ENCODE measurements around the gene MAP4K5. TPM values are rescaled to one million over a fixed set of nuclear protein-coding genes. Genes with fewer than 3 reads are reported as not detected.

Gene MAP4K5
- total and polyA plus RNA-seq, 2 of the 13 experiments (the other 11 are each of a cell fraction or from before 2014, with no cell fraction given), result 12.7 to 23.9 TPM

- CTCF ChIA-PET (ENCODE audit: low intra/inter-chr PET ratio, low total read pairs), result no interaction called here
- no peak for DNase-seq (ENCODE audit: low spot score)
- no TSS peak for BruUV-seq (replicated peaks)
Measured at GRCh38 chr14:50560931-50561285, 28.5 kb upstream of the MAP4K5 start.

More at GRCh38 chr14:50560931-50561285, 28.5 kb upstream of the MAP4K5 start:
- H3K27me3 ChIP-seq (ENCODE audit: control insufficient read depth in 1 of 2, insufficient read depth in 2 of 2, low read length in 2 of 2), result peaks cover 1 to 27% of the 10 kb centered on the region in 2 experiments
- peaks cover 9% of the 10 kb centered on the region for H3K4me1 ChIP-seq (ENCODE audit: insufficient read depth, low read length)
- peak overlapping the region; percentile 87 for H3K4me2 ChIP-seq (ENCODE audit: low read depth, low read length)
- in situ Hi-C loops (cut with HindIII; ENCODE audit: extremely low pct_ligation_motif_present, low pct_unique_long_range_greater_than_20kb) (no loop called here), intact Hi-C loops (cut with micrococcal nuclease; ENCODE audit: unreplicated experiment) (no loop called here)
- H3K36me3 ChIP-seq (replicated peaks in 1 of 2; ENCODE audit: control insufficient read depth in 1 of 2, insufficient read depth in 2 of 2, low read length in 2 of 2), result no peaks in the 10 kb centered on the region
- whole genome bisulfite sequencing (ENCODE audit: low lambda C conversion rate), result 78% methylated on average over 21 of the region's 21 CpGs
- peak overlapping the region; percentile 57 to 74 (median 68); a peak in 3 of 6 replicates for H3K4me3 ChIP-seq (replicated peaks in 1 of 3; ENCODE audit: insufficient read depth in 1 of 3, low read depth in 2 of 3, low read length in 3 of 3)
- no peak overlapping the region for H3K9ac ChIP-seq (ENCODE audit: insufficient read depth, low read depth, low read length)
- no peaks in the 10 kb centered on the region for H4K20me1 ChIP-seq (ENCODE audit: insufficient read depth, low read length)
- POLR2A ChIA-PET, result no interaction called here
- FAIRE-seq (no peak), ATAC-seq (no peak)
- no peak overlapping the region for H2AFZ ChIP-seq (ENCODE audit: low read length)
- TF ChIP-seq ZSCAN21 (CRISPR knock-in tag; IDR thresholded peaks at IDR 0.05; ENCODE audit: borderline replicate concordance) (no peak), FIP1L1 (IDR thresholded peaks at IDR 0.05; ENCODE audit: borderline replicate concordance, insufficient read depth, low read depth, low read length) (no peak), TP53 (CRISPR knock-in tag; conservative IDR thresholded peaks at IDR 0.05) (no peak), ZNF335 (CRISPR knock-in tag; IDR thresholded peaks at IDR 0.05) (no peak), ZNF660 (CRISPR knock-in tag; IDR thresholded peaks at IDR 0.05; ENCODE audit: borderline replicate concordance, low read depth) (no peak), ZNF326 (CRISPR knock-in tag; IDR thresholded peaks at IDR 0.05; ENCODE audit: borderline replicate concordance) (no peak), ZNF407 (CRISPR knock-in tag; IDR thresholded peaks at IDR 0.05; ENCODE audit: not compliant biosample characterization) (no peak), ZNF225 (CRISPR knock-in tag; IDR thresholded peaks at IDR 0.05) (no peak), MAFF (IDR thresholded peaks at IDR 0.05; ENCODE audit: low read depth, low read length) (no peak), ZNF451 (CRISPR knock-in tag; IDR thresholded peaks at IDR 0.05) (no peak), ZFP36L2 (CRISPR knock-in tag; IDR thresholded peaks at IDR 0.05) (no peak)
- H3K27ac ChIP-seq (ENCODE audit: extremely low read length, insufficient read depth, low read length), result no peak overlapping the region
- no peaks in the 10 kb centered on the region for H3K9me3 ChIP-seq (ENCODE audit: low read length)
- no peaks in the 10 kb centered on the region for H3K79me2 ChIP-seq (ENCODE audit: insufficient read depth, low read length)
